G401 (cell line): Measurements from ENCODE around the gene TTC1. TPM values are rescaled to one million over a fixed set of nuclear protein-coding genes. Genes with fewer than 3 reads are reported as not detected.

Source experiments
- total RNA-seq: library from RNA; depleted of rRNA; stranded (reverse); fragments of >200 nt; shearing (Covaris generic); gene quantifications from 2 replicates; pipeline ENCODE4 v1.2.3, GENCODE V29; 2014; rRNA removed

TTC1 gene
- total RNA-seq, 1 experiment from 2014 or later, result 47.2 TPM

Other genes starting within 250 kb of the TTC1 start
- 41.4 and 46.5 TPM in 2 replicates for gene ADRA1B, start 92.7 kb upstream of the TTC1 start, total RNA-seq
- 49.5 and 82.4 TPM in 2 replicates for gene PWWP2A, start 110.3 kb downstream of the TTC1 start, total RNA-seq
- 1.3 and 5.0 TPM in 2 replicates for gene FABP6, start 220.4 kb downstream of the TTC1 start, total RNA-seq